ENCODE results near the gene NUP153.

Gene NUP153

GRCh38 chr6:17683428-17683827, 23.3 kb downstream of the NUP153 start:
- no peak for DNase-seq (ENCODE audit: low spot score)
- no peak for TF ChIP-seq CTCF (IDR thresholded peaks at IDR 0.05; ENCODE audit: borderline replicate concordance, control extremely low read depth, extremely low read depth, insufficient read depth, missing control alignments)
- in situ Hi-C loops (cut with MboI; ENCODE audit: low sequenced_read_pairs, unreplicated experiment) = no loop called here

- in situ Hi-C loops (cut with MboI; ENCODE audit: low sequenced_read_pairs, unreplicated experiment) = no loop called here
- DNase-seq (ENCODE audit: low spot score) = no peak
- TF ChIP-seq CTCF (IDR thresholded peaks at IDR 0.05; ENCODE audit: borderline replicate concordance, control extremely low read depth, extremely low read depth, insufficient read depth, missing control alignments) = no peak
Measured at GRCh38 chr6:17679726-17680125, 27.0 kb downstream of the NUP153 start.

- no peak for TF ChIP-seq CTCF (IDR thresholded peaks at IDR 0.05; ENCODE audit: borderline replicate concordance, control extremely low read depth, extremely low read depth, insufficient read depth, missing control alignments)
- in situ Hi-C loops (cut with MboI; ENCODE audit: low sequenced_read_pairs, unreplicated experiment) = no loop called here
- DNase-seq (ENCODE audit: low spot score) = no peak
Measured at GRCh38 chr6:17677602-17678001, 29.1 kb downstream of the NUP153 start.

GRCh38 chr6:17673543-17674254, 33.0 kb downstream of the NUP153 start:
- TF ChIP-seq CTCF (IDR thresholded peaks at IDR 0.05; ENCODE audit: borderline replicate concordance, control extremely low read depth, extremely low read depth, insufficient read depth, missing control alignments) = no peak
- in situ Hi-C loops (cut with MboI; ENCODE audit: low sequenced_read_pairs, unreplicated experiment) = no loop called here
- no peak for DNase-seq (ENCODE audit: low spot score)

- no peak for DNase-seq (ENCODE audit: low spot score)
- TF ChIP-seq CTCF (IDR thresholded peaks at IDR 0.05; ENCODE audit: borderline replicate concordance, control extremely low read depth, extremely low read depth, insufficient read depth, missing control alignments) = no peak
- in situ Hi-C loops (cut with MboI; ENCODE audit: low sequenced_read_pairs, unreplicated experiment) = no loop called here
Measured at GRCh38 chr6:17672064-17672718, 34.5 kb downstream of the NUP153 start.

GRCh38 chr6:17666646-17667045, 40.1 kb downstream of the NUP153 start:
- in situ Hi-C loops (cut with MboI; ENCODE audit: low sequenced_read_pairs, unreplicated experiment) = no loop called here
- no peak for TF ChIP-seq CTCF (IDR thresholded peaks at IDR 0.05; ENCODE audit: borderline replicate concordance, control extremely low read depth, extremely low read depth, insufficient read depth, missing control alignments)
- DNase-seq (ENCODE audit: low spot score) = no peak
